GM12878 (cell line): ENCODE measurements around the gene NAT9.

Source experiments
- ATF7 ChIP-seq: fragments of 450-650 bp; IDR thresholded peaks from 2 replicates; pipeline ENCODE4 v1.6.1; 2016; ENCODE audit warnings: low read depth, mild to moderate bottlenecking
- MTA2 ChIP-seq: fragments of 450-650 bp; IDR thresholded peaks from 2 replicates; pipeline ENCODE4 v1.6.1; 2016; ENCODE audit warnings: low read depth, mild to moderate bottlenecking, moderate library complexity
- MXI1 ChIP-seq: fragments of 150-350 bp; IDR thresholded peaks from 2 replicates; pipeline ENCODE4 v1.6.1; 2011; ENCODE audit warnings: low read depth, mild to moderate bottlenecking, inconsistent platforms, low read length, improper control_type of control experiment

- no peak for TF ChIP-seq MTA2
- no peak for TF ChIP-seq ATF7
- TF ChIP-seq MXI1 = no peak
Measured at GRCh38 chr17:74780443-74781238, 4.5 kb upstream of the NAT9 start.
